K562 (cell line): ENCODE measurements around the gene DDR2. TPM values are rescaled to one million over a fixed set of nuclear protein-coding genes. Genes with fewer than 3 reads are reported as not detected.

Experiments used
- ATAC-seq: fragments of 200-7000 bp; cut with Tn5 transposase; 3 replicates; pipeline ENCODE4 v1.9.1; 2020; ENCODE audit warnings: moderate library complexity
- BruUV-seq: library from RNA; stranded (reverse); fragments of 400-500 nt; replicated peaks from 2 replicates; lab custom pipeline; 2021; lab: Mats Ljungman, UMichigan
- CTCF ChIA-PET: fragments of 300-600 bp; formaldehyde crosslinking; extraction: SDS; loops from one replicate; lab custom pipeline; 2021; ENCODE audit warnings: low intra/inter-chr PET ratio; lab: Yijun Ruan, JAX
- POLR2A ChIA-PET: fragments of 300-600, 350-650 bp; sonication (Branson Sonifier 250); formaldehyde crosslinking; extraction: SDS; loops from one replicate; lab custom pipeline; 2021; ENCODE audit warnings: antibody characterized with exemption, inconsistent platforms; lab: Yijun Ruan, JAX
- DNase-seq, 4 experiments: peaks; one replicate each; pipeline versions ENCODE4 v3.0.0 to v3.0.0-alpha.2; 2011 to 2018; ENCODE audit warnings: low spot score in 3 of 4, mixed read lengths in 3 of 4; ENCODE audit errors: extremely low read depth in 1 of 4
- FAIRE-seq: peaks from 2 replicates; lab custom pipeline; 2011; peaks lifted over from hg19 to GRCh38; lab: Jason Lieb, UNC
- H2AFZ ChIP-seq: 2 replicates; pipeline ENCODE4 v1.6.0; 2011; ENCODE audit warnings: low read depth, low read length, control low read depth, inconsistent platforms
- H3K27ac ChIP-seq: fragments of 200-600 bp; 3 replicates; pipeline ENCODE4 v1.8.0; 2011; ENCODE audit warnings: low read depth, mild to moderate bottlenecking, control low read depth, inconsistent platforms, low read length, moderate library complexity, mixed read lengths; ENCODE audit errors: extremely low read depth
- H3K27me3 ChIP-seq, 2 experiments: fragments of 300-600 bp in 1 of 2; 2 replicates in 1 of 2; 3 replicates in 1 of 2; pipeline versions ENCODE4 v1.6.0 to v1.8.0; 2011; ENCODE audit warnings: inconsistent platforms in 2 of 2, low read length in 2 of 2, mild to moderate bottlenecking in 1 of 2, mixed read lengths in 1 of 2, moderate library complexity in 1 of 2; ENCODE audit not compliant: control insufficient read depth in 2 of 2, insufficient read depth in 2 of 2
- H3K36me3 ChIP-seq: fragments of 300-600 bp; 3 replicates; pipeline ENCODE4 v1.8.0; 2011; ENCODE audit warnings: mild to moderate bottlenecking, low read length, inconsistent platforms; ENCODE audit not compliant: control insufficient read depth, insufficient read depth
- H3K4me1 ChIP-seq, 2 experiments: fragments of 200-600 bp in 1 of 2; replicated peaks in 1 of 2; 2 replicates in 1 of 2; 3 replicates in 1 of 2; pipeline versions ENCODE4 v1.5.1 to v1.8.0; 2011; ENCODE audit warnings: inconsistent platforms in 2 of 2, low read length in 2 of 2, mild to moderate bottlenecking in 1 of 2, mixed read lengths in 1 of 2, moderate library complexity in 1 of 2; ENCODE audit not compliant: control insufficient read depth in 2 of 2, insufficient read depth in 2 of 2
- H3K4me2 ChIP-seq: 2 replicates; pipeline ENCODE4 v1.6.1; 2011; ENCODE audit warnings: low read length, control low read depth, inconsistent platforms, mixed read lengths; ENCODE audit not compliant: insufficient read depth
- H3K4me3 ChIP-seq: fragments of 200-600 bp; sonication (generic), shearing (Covaris generic); 2 replicates; pipeline ENCODE4 v1.5.1; 2016; ENCODE audit warnings: control low read depth, inconsistent platforms
- H3K79me2 ChIP-seq: fragments of 200-600 bp; 3 replicates; pipeline ENCODE4 v1.8.0; 2011; ENCODE audit warnings: low read length, inconsistent platforms; ENCODE audit not compliant: control insufficient read depth, insufficient read depth
- H3K9ac ChIP-seq, 2 experiments: 2 replicates each; pipeline versions ENCODE4 v1.6.0 to v1.6.1; 2011; ENCODE audit warnings: low read depth in 2 of 2, low read length in 2 of 2, control low read depth in 1 of 2, inconsistent platforms in 1 of 2, mild to moderate bottlenecking in 1 of 2, mixed read lengths in 1 of 2; ENCODE audit not compliant: insufficient read depth in 1 of 2
- H3K9me1 ChIP-seq: one replicate; pipeline ENCODE4 v1.6.0; 2011; ENCODE audit warnings: inconsistent platforms, mild to moderate bottlenecking, low read length, moderate library complexity; ENCODE audit not compliant: control insufficient read depth, insufficient read depth
- H3K9me3 ChIP-seq: replicated peaks from 2 replicates; pipeline ENCODE4 v1.5.1; 2011; ENCODE audit warnings: low read depth, low read length, inconsistent platforms; ENCODE audit not compliant: control insufficient read depth, insufficient read depth
- H4K20me1 ChIP-seq: replicated peaks from 2 replicates; pipeline ENCODE4 v1.6.1; 2011; ENCODE audit warnings: low read length, inconsistent platforms, mixed read lengths; ENCODE audit not compliant: control insufficient read depth, insufficient read depth
- CBX1 ChIP-seq: sonication (generic); IDR thresholded peaks from 2 replicates; pipeline ENCODE4 v1.6.1; 2016; ENCODE audit warnings: antibody characterized with exemption, low read depth, mild to moderate bottlenecking
- ELF4 ChIP-seq: fragments of 450-650 bp; formaldehyde crosslinking; IDR thresholded peaks from 2 replicates; pipeline ENCODE4 v1.4.0; 2022; ENCODE audit warnings: missing genetic modification characterization
- HMG20A ChIP-seq: fragments of 450-650 bp; formaldehyde crosslinking; conservative IDR thresholded peaks from 2 replicates; pipeline ENCODE4 v1.4.0; 2020; ENCODE audit warnings: mild to moderate bottlenecking, mixed read lengths
- MYNN ChIP-seq, 2 experiments: sonication (generic); formaldehyde crosslinking in 1 of 2; IDR thresholded peaks; 2 replicates each; pipeline versions ENCODE4 v1.5.0 to v1.6.1; 2016 to 2020; ENCODE audit warnings: antibody characterized with exemption in 1 of 2, missing genetic modification reagents in 1 of 2
- PML ChIP-seq: IDR thresholded peaks from 2 replicates; pipeline ENCODE4 v1.6.1; 2012; ENCODE audit warnings: low read length, inconsistent platforms
- POLR2H ChIP-seq: IDR thresholded peaks from 2 replicates; pipeline ENCODE4 v1.6.1; 2016; ENCODE audit warnings: missing genetic modification characterization, low read depth, mild to moderate bottlenecking, control low read depth, missing compliant biosample characterization, moderate library complexity
- TCFL5 ChIP-seq: fragments of 250-450 bp; sonication (Bioruptor Pico); conservative IDR thresholded peaks from 2 replicates; pipeline ENCODE4 v1.6.1; 2021; ENCODE audit warnings: mild to moderate bottlenecking, moderate library complexity, matching md5 sums
- ZNF431 ChIP-seq: sonication (generic); formaldehyde crosslinking; IDR thresholded peaks from 2 replicates; pipeline ENCODE4 v1.8.0; 2022; ENCODE audit warnings: mild to moderate bottlenecking, missing genetic modification reagents
- ZNF699 ChIP-seq: fragments of 250-450 bp; sonication (Bioruptor Pico); IDR thresholded peaks from 2 replicates; pipeline ENCODE4 v1.8.0; 2021; ENCODE audit warnings: mild to moderate bottlenecking, moderate library complexity; ENCODE audit not compliant: insufficient replicate concordance
- WGBS: fragments of 100-300 bp; shearing (Covaris generic); methylation state at CpG from one replicate; pipeline ENCODE4 v1.1.6; 2016; ENCODE audit warnings: low coverage, mixed read lengths; ENCODE audit not compliant: insufficient coverage; ENCODE audit errors: missing lambda C conversion rate; 5-methylcytosine and 5-hydroxymethylcytosine counted together
- in situ Hi-C: fragments of 300-500 bp; cut with MboI; formaldehyde crosslinking; loops from 4 replicates; pipeline ENCODE4 v1.15.0; 2018; ENCODE audit warnings: inconsistent platforms, mixed read lengths
- intact Hi-C: fragments of 100-400 bp; cut with micrococcal nuclease; formaldehyde crosslinking; loops from 2 replicates; pipeline ENCODE4 v1.14.2; 2022
- polyA plus RNA-seq, 8 experiments: library from polyadenylated mRNA; depleted of rRNA in 4 of 8; stranded (reverse) in 5 of 8; unstranded in 3 of 8; fragments of >200 nt; fragmentation: Nextera tagmentation in 2 of 8; fragmentation: Illumina TruSeq in 1 of 8; extraction: Ambion mirVana in 2 of 8; extraction: Trizol in 1 of 8; gene quantifications; 2 replicates each; pipeline versions ENCODE4 v1.2.1 to v1.2.3, GENCODE V29; 2011 to 2014; ENCODE audit warnings: inconsistent platforms in 1 of 8, missing spikeins in 1 of 8
- total RNA-seq, 7 experiments: library from RNA; depleted of rRNA in 6 of 7; stranded (reverse); fragments of >200 nt in 6 of 7; fragmentation: Illumina TruSeq in 2 of 7; extraction: Trizol in 2 of 7; gene quantifications; 2 replicates each; pipeline versions ENCODE4 v1.2.1 to v1.2.3, GENCODE V29; 2011 to 2021; ENCODE audit warnings: low replicate concordance in 1 of 7
- TF ChIP-seq, protein P1 (sequence below): sonication (generic); formaldehyde crosslinking; IDR thresholded peaks from 2 replicates; pipeline ENCODE4 v1.8.1; 2023; ENCODE audit warnings: mild to moderate bottlenecking, missing genetic modification reagents
- TF ChIP-seq, protein P2 (sequence below): fragments of 250-450 bp; sonication (Bioruptor Pico); IDR thresholded peaks from 2 replicates; pipeline ENCODE4 v1.5.0; 2021
- TF ChIP-seq, protein P3 (sequence below): sonication (generic); formaldehyde crosslinking; IDR thresholded peaks from 2 replicates; pipeline ENCODE4 v1.8.0; 2023; ENCODE audit warnings: mild to moderate bottlenecking, missing genetic modification reagents
- TF ChIP-seq, protein P4 (sequence below): fragments of 450-650 bp; IDR thresholded peaks from 2 replicates; pipeline ENCODE4 v1.6.1; 2014; ENCODE audit warnings: low read depth, mild to moderate bottlenecking, moderate library complexity, borderline replicate concordance

Gene DDR2
- total and polyA plus RNA-seq, 9 of the 15 experiments (the other 6 are each of a cell fraction or from before 2014, with no cell fraction given) = 0.36 to 2.0 (median 1.1) TPM

DNA sequence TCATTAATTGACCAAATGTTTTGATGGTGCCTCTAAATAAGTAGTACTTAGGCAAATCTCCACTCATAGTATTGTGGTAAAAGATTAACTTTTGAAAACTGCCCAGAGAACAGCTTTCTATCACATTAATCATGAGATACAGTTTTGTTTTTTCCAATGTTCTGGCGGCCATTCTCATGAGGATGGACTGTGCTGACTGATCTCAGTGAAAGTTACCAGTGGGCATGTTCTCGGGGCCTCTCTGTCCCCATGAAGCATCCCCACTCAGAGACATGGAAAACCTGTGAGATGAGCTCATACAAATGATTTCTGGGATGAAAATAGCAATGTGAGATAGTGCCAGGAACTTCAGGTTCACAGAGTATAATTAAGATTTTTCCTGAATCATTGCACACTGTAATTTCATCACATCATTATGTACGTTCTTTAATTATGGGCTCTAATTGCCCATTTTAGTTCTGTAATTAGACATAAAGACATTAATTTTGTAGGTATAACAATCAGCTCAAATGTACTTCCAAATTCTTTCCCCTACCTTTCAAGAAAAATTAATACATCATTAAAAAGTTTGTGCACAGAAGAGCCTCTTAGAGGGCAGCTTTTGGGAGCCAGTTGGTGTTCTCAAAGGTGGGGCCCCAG is 40.5 kb downstream of the DDR2 start:
- WGBS = 30% methylated on average over 3 of the region's 3 CpGs
- no peak for ATAC-seq
- Histone ChIP-seq H3K27ac (no peak overlapping the region), H3K79me2 (no peaks in the 10 kb centered on the region), H2AFZ (no peak overlapping the region), H4K20me1 (no peaks in the 10 kb centered on the region), H3K9me3 (no peaks in the 10 kb centered on the region), H3K4me3 (no peak overlapping the region), H3K9me1 (no peaks in the 10 kb centered on the region), H3K36me3 (no peaks in the 10 kb centered on the region), H3K9ac (no peak overlapping the region), H3K4me1 (peaks cover 0 to 8% of the 10 kb centered on the region in 2 experiments; a peak in 3 of 5 replicates), H3K4me2 (no peak overlapping the region), H3K27me3 (no peaks in the 10 kb centered on the region; a peak in 1 of 5 replicates)
- intact Hi-C loops = no loop called here
- TF ChIP-seq ELF4 (CRISPR knock-in tag) (no peak), CBX1 (no peak), TCFL5 (CRISPR knock-in tag) (no peak), HMG20A (CRISPR knock-in tag) (no peak), MYNN (IDR thresholded peaks at IDR 0.05) (no peak), MYNN (CRISPR knock-in tag; IDR thresholded peaks at IDR 0.05) (no peak), ZNF699 (CRISPR knock-in tag) (no peak), PML (no peak), POLR2H (tag) (no peak), ZNF431 (CRISPR knock-in tag) (no peak)
- TF ChIP-seq, protein P1, sequence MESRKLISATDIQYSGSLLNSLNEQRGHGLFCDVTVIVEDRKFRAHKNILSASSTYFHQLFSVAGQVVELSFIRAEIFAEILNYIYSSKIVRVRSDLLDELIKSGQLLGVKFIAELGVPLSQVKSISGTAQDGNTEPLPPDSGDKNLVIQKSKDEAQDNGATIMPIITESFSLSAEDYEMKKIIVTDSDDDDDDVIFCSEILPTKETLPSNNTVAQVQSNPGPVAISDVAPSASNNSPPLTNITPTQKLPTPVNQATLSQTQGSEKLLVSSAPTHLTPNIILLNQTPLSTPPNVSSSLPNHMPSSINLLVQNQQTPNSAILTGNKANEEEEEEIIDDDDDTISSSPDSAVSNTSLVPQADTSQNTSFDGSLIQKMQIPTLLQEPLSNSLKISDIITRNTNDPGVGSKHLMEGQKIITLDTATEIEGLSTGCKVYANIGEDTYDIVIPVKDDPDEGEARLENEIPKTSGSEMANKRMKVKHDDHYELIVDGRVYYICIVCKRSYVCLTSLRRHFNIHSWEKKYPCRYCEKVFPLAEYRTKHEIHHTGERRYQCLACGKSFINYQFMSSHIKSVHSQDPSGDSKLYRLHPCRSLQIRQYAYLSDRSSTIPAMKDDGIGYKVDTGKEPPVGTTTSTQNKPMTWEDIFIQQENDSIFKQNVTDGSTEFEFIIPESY (CRISPR knock-in tag) = no peak
- TF ChIP-seq, protein P2, sequence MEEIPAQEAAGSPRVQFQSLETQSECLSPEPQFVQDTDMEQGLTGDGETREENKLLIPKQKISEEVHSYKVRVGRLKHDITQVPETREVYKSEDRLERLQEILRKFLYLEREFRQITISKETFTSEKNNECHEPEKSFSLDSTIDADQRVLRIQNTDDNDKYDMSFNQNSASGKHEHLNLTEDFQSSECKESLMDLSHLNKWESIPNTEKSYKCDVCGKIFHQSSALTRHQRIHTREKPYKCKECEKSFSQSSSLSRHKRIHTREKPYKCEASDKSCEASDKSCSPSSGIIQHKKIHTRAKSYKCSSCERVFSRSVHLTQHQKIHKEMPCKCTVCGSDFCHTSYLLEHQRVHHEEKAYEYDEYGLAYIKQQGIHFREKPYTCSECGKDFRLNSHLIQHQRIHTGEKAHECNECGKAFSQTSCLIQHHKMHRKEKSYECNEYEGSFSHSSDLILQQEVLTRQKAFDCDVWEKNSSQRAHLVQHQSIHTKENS (CRISPR knock-in tag) = no peak
- TF ChIP-seq, protein P3, sequence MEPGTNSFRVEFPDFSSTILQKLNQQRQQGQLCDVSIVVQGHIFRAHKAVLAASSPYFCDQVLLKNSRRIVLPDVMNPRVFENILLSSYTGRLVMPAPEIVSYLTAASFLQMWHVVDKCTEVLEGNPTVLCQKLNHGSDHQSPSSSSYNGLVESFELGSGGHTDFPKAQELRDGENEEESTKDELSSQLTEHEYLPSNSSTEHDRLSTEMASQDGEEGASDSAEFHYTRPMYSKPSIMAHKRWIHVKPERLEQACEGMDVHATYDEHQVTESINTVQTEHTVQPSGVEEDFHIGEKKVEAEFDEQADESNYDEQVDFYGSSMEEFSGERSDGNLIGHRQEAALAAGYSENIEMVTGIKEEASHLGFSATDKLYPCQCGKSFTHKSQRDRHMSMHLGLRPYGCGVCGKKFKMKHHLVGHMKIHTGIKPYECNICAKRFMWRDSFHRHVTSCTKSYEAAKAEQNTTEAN (CRISPR knock-in tag) = no peak
- TF ChIP-seq, protein P4, sequence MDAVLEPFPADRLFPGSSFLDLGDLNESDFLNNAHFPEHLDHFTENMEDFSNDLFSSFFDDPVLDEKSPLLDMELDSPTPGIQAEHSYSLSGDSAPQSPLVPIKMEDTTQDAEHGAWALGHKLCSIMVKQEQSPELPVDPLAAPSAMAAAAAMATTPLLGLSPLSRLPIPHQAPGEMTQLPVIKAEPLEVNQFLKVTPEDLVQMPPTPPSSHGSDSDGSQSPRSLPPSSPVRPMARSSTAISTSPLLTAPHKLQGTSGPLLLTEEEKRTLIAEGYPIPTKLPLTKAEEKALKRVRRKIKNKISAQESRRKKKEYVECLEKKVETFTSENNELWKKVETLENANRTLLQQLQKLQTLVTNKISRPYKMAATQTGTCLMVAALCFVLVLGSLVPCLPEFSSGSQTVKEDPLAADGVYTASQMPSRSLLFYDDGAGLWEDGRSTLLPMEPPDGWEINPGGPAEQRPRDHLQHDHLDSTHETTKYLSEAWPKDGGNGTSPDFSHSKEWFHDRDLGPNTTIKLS = no peak
- DNase-seq = no peak
- CTCF ChIA-PET = no interaction called here
- POLR2A ChIA-PET = interaction anchor here (1.0 kb wide), 1 partner anchor 22 kb away, joined by 3 read pairs; no protein-coding TSS in a partner anchor
- no TSS peak for BruUV-seq
- in situ Hi-C loops = no loop called here
- no peak for FAIRE-seq
